Testis (tissue), 2 donors: ENCODE results near the gene FAM120A.

Experiments used
- POLR2A ChIP-seq: fragments of 450-650 bp; IDR thresholded peaks from one replicate; pipeline ENCODE4 v1.6.1; 2017; ENCODE audit warnings: antibody characterized with exemption, mild to moderate bottlenecking, moderate library complexity
- TF ChIP-seq, protein P1 (sequence below), 3 experiments: fragments of 450-650 bp in 2 of 3; fragments of 200-600 bp in 1 of 3; sonication (generic) in 1 of 3; IDR thresholded peaks; one replicate each; pipeline ENCODE4 v1.5.1; 2016 to 2019; ENCODE audit warnings: antibody characterized with exemption in 3 of 3, mild to moderate bottlenecking in 2 of 3, moderate library complexity in 1 of 3

DNA sequence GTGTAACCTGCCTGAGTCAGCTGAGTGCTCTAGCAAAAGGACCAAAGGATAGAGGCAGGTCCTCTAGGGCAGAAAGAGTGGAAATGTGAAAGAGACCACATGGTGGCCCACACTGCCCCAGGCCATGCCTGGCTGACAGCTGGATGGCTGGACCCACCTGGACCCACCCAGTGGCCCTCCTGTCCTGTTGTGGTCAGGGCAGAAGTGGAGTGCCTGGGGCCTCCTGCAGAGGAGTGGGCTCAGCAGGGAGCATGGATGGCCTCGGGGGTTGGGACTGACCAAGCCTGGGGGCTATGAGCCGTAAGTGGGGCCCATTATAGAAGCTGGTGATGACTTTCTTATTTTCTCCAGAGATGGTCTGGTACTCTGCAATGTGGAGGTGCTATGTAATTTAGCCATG lies 57.6 kb downstream of the FAM120A start:
- TF ChIP-seq POLR2A, result no peak
- TF ChIP-seq, protein P1, sequence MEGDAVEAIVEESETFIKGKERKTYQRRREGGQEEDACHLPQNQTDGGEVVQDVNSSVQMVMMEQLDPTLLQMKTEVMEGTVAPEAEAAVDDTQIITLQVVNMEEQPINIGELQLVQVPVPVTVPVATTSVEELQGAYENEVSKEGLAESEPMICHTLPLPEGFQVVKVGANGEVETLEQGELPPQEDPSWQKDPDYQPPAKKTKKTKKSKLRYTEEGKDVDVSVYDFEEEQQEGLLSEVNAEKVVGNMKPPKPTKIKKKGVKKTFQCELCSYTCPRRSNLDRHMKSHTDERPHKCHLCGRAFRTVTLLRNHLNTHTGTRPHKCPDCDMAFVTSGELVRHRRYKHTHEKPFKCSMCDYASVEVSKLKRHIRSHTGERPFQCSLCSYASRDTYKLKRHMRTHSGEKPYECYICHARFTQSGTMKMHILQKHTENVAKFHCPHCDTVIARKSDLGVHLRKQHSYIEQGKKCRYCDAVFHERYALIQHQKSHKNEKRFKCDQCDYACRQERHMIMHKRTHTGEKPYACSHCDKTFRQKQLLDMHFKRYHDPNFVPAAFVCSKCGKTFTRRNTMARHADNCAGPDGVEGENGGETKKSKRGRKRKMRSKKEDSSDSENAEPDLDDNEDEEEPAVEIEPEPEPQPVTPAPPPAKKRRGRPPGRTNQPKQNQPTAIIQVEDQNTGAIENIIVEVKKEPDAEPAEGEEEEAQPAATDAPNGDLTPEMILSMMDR (IDR thresholded peaks at IDR 0.05), result no peak
